LNCaP clone FGC (cell line): ENCODE data around the gene ARFGAP3.

Experiments
- DNase-seq: peaks from one replicate; pipeline ENCODE4 v3.0.0-alpha.2; 2011; ENCODE audit warnings: low read depth
- H3K4me3 ChIP-seq: 2 replicates; pipeline ENCODE4 v1.5.1; 2011; ENCODE audit warnings: mild to moderate bottlenecking, low read depth, low read length, control low read depth
- CTCF ChIP-seq: IDR thresholded peaks from 2 replicates; pipeline ENCODE4 v1.5.1; 2012; ENCODE audit warnings: mild to moderate bottlenecking; ENCODE audit not compliant: control insufficient read depth, insufficient read depth; ENCODE audit errors: extremely low read depth

Gene ARFGAP3

GRCh38 chr22:42866100-42866499, 9.0 kb upstream of the ARFGAP3 start:
- no peak for TF ChIP-seq CTCF
- DNase-seq, result no peak
- H3K4me3 ChIP-seq, result no peak overlapping the region

DNA sequence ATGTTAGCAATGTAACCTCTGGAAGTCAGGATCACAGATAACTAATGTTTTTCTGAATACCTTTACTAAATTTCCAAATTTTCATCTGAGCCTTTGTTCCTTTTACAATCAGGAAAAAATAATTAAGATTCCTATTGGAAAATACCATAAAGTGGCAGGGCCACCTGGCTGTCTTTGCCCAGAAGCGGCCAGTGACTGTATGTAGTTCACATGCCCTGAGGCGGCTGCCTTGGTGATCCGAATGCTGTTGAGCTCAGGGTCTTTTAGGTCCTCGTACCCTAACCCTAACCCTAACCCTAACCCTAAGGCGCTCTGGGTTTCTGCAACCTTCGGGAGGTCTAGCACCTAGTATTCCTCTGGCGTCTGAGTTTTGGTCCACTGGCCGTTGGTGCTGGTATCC, 8.5 kb upstream of the ARFGAP3 start:
- no peak overlapping the region for H3K4me3 ChIP-seq
- no peak for DNase-seq
- TF ChIP-seq CTCF, result no peak

GRCh38 chr22:42863349-42863961, 6.4 kb upstream of the ARFGAP3 start:
- no peak overlapping the region for H3K4me3 ChIP-seq
- DNase-seq, result no peak
- TF ChIP-seq CTCF, result no peak

- no peak overlapping the region for H3K4me3 ChIP-seq
- no peak for TF ChIP-seq CTCF
- no peak for DNase-seq
These were observed 5.1 kb upstream of the ARFGAP3 start for GRCh38 chr22:42862045-42862734.

DNA sequence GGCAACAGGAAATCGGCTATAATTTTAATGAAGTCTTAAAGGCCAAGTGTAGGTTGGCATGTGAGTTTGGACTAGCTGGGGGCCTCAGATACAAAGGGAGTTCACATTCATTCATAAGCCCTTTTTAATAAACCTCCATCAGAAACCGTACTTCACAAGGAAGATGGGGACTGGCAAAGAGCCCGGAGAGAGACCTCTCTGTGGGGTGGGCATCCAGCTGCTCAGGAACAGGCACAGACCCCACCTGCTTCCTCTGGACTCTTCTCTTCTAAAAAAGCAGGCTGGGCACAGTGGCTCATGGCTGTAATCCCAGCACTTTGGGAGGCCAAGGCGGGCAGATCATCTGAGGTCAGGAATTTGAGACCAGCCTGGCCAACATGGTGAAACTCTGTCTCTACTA, 3.9 kb upstream of the ARFGAP3 start:
- DNase-seq, result no peak

GRCh38 chr22:42857845-42858481, 890 bp upstream of the ARFGAP3 start:
- TF ChIP-seq CTCF, result no peak
- H3K4me3 ChIP-seq, result no peak overlapping the region
- no peak for DNase-seq

More for the DNA sequence above, 3.9 kb upstream of the ARFGAP3 start:
- no peak for TF ChIP-seq CTCF
- H3K4me3 ChIP-seq, result no peak overlapping the region
